Raji (cell line): ENCODE measurements around the gene PLXNA2.

Experiments used
- POLR2A ChIP-seq: IDR thresholded peaks from 2 replicates; pipeline ENCODE4 v1.6.1; 2011; ENCODE audit warnings: low read depth, low read length, control low read depth; ENCODE audit not compliant: insufficient read depth

PLXNA2 gene

DNA sequence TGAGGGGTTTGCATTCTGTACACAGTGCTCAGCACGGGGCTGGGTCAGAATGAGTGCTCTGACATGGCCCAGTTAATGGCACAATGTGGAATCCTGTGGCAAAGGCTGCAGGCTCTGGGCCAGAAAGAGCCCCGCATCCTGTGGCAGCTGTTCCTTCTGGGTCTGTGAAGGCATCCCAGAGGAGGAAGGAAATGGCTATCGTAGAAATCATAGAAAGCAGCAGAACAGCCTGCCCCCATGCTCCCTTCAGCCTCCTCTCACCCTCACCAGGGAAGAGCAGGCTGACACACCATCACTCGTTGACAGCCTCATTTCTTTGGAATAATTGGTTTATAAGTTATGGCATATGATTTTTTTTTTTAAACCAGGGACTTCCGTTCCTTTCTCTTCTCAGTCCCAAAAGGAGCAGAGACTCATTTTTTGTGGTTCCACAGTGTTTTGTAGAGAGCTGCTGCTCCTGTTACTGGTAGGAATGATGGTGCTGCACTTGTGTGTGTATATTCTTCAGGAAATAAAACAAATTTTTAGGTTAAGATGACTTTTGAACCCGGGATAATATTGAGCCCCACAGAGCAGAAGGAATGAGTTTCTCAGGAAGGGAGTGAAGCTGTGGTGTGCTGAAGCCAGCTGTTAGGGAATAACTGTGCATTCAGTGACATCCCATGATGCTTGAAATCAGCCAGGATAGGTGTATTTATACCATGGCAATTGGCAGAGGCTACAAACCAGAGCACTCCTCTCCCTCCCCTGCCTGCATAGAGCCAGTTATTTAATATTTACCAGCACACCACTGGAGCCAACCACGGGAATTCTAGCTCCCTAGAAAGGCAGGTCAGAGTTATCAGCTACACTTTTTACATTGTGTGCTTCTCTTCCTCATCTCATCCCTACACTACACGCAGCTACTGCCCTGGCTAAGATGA, 32.0 kb downstream of the PLXNA2 start:
- no peak for TF ChIP-seq POLR2A

GRCh38 chr1:208209896-208210589, 34.1 kb downstream of the PLXNA2 start:
- TF ChIP-seq POLR2A = no peak

GRCh38 chr1:208209286-208209685, 34.9 kb downstream of the PLXNA2 start:
- no peak for TF ChIP-seq POLR2A

- TF ChIP-seq POLR2A = no peak
These were observed 36.1 kb downstream of the PLXNA2 start for GRCh38 chr1:208208132-208208487.

DNA sequence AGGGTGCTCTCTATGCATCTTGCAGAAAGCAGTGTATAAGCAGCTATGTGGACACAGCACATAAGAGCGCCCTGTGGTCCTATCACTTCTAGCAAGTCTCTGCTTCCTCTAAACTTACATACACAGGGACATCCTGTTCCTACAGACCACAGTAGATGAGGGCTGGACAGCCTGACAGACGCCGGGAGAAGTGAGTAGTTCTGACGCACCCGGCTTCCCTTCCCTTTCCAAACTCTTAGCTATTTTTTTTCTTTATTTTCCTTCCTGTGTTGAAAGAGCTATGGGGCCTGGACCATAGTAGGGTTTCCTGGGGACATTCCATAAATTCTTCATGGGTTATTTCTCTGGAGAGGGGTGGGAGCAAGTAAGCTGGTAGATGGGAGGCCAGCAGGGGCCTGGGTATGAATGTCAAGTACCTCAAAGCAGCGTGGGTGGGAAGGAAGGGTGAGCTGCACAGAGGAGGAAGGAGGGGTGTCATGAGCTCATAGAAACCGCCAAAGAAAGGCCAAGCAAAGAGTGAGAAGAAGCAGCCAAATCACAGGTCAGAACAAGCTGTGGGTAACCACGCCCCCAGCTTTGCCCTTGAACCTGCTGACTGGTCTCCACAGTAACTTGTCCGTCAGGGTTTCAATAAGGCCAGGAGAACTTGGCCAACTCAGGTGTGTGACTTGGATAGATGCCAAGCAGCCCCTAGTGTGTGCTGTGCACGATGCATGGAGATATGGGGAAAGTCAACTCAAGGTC, 36.6 kb downstream of the PLXNA2 start:
- no peak for TF ChIP-seq POLR2A

GRCh38 chr1:208206092-208206698, 38.0 kb downstream of the PLXNA2 start:
- TF ChIP-seq POLR2A = no peak

- TF ChIP-seq POLR2A = no peak
These were observed 38.8 kb downstream of the PLXNA2 start for GRCh38 chr1:208205216-208206013.

DNA sequence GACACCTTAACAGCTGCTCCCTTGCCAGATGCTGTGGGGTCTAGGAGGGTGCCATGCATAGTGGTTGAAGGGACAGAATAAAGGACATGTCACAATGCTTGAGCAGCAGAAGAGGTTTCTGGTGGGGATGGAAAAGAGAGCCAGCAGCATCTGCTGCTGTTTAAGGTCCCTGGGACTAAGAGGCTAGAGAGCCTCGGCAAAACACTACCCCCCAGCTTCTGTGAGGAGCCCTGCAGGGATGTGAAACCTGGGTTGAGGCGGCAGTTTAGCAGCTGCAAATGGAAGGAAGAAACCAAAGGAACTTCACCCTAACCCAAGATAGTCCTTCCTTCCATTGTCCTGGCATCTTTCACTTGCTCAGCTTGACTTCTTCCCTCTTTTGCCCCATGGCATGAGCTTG, 39.4 kb downstream of the PLXNA2 start:
- TF ChIP-seq POLR2A = no peak

DNA sequence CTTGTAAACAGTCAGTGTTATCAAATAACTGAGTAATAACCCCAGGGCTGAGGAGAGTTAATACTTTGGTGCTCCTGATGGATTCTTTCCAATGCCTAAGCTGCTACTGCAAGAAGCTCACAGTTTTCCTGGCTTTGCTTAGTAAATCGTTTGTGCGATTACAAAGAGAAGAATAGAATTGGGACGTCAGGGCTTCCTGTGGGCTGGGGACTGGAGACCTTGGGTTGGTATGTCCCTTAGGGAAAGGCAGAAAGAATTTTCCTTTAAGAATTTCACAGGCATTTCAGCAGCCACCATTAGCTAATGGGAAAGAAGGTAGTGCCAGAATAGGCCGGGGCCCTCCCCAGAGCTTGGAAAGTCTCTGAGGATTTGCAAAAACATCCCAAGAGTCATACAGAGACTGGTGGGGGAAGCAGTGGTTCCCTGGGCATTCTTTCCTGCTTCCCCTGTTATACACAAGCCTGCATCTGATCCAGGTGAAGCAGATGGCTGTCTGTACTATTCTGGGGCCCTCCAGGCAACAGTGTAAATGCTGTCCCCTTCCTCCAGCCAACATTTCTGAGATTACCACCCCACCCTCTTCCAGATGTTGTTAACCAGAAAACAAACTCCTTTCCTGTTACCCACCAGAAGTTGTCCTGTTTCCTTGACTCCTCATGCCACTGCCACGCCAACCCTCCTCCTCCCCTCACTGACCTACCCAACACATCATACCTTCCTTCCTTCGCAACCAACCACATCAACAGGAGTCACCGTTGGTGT, 40.2 kb downstream of the PLXNA2 start:
- TF ChIP-seq POLR2A = no peak

DNA sequence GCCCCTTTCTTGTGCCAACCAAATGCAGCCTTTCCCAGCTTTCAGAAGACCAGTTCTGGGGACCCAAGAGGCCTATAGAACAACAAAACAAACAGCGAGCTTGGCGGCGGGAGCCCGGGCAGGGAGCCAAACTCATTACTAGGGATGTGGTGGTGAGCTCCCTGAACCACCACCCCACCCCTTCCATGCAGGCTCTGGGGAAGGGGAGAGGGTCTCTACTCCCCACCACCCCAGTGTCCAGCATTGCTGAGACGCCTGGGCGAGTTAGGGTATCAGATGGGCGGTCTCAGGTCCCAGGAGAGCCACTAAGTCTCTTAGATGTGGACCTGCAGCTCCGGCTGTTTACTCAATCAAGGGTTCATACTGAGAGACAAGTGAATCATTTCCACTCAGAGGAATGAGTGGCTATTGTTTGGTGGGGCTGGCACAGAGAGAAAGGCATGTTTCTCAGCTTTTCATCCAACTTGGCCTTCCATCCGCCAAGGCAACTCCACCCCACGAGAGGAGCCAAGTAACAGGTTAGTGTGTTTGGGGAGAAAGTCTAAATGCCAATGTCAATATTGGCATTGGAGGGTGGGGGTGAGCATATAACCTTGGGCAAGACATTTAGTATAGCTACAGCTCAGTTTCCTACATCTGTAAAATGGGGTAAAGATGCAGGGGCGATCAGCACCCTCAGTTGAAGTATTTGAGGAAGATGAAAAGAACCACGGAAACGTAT, 40.9 kb downstream of the PLXNA2 start:
- no peak for TF ChIP-seq POLR2A

DNA sequence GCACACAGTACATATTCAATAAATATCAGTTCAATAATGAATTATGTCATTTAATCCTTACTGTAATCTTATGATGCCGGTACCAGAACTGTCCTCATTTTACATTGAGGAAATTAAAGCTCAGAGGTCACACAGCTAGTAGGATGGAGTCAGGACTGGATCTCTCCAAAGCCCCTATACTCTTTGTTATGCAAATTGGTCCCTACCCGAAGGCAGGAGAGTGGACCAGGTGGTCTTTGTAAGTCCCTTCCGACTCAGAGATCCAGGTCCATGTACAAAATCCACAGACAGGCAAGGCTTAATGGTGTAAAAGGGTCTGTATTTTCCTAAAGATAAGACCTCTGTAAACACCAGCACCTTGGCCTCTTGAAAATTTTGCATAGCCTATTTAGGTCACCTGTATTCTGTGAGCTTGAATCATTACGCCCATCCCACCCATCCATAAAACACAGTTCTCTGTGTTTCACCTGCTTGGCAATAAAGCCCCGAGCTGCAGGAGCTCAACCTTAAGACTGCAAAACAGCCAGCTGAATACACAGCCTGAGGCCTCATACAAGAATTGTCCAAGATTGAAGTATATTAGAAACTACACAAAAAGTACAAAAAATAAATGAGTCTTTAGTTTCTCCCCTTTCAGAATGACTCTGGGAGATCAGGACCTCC, 41.7 kb downstream of the PLXNA2 start:
- TF ChIP-seq POLR2A = no peak

DNA sequence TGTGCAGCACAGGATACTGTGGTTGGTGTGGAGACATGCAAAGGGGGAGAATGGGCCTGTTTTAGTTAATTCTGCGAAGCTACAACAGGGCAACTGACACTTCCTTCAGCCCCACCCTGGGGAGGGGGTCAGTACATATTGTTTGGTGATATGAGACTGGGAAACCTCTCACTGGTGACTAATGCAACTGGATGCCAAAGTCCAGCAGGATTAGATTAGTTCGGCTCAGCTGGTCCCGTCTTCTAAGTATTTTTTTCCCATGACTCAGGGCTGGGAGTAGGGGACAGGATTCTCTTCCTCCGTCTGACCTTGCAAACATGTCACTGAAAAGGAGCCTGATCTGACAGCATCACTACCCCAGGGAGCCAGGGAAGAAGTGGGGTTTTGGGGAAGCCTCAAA, 43.0 kb downstream of the PLXNA2 start:
- no peak for TF ChIP-seq POLR2A

GRCh38 chr1:208200116-208200515, 44.1 kb downstream of the PLXNA2 start:
- TF ChIP-seq POLR2A = no peak
